HG03139 (cell line): ENCODE measurements around the gene SIGMAR1.

Source experiments
- ATAC-seq: cut with Tn5 transposase; IDR thresholded peaks from one replicate; pipeline ENCODE4 v1.9.1; 2021; ENCODE audit not compliant: unreplicated experiment

The SIGMAR1 gene

GRCh38 chr9:34633166-34633565 lies 4.4 kb downstream of the SIGMAR1 start:
- no peak for ATAC-seq

DNA sequence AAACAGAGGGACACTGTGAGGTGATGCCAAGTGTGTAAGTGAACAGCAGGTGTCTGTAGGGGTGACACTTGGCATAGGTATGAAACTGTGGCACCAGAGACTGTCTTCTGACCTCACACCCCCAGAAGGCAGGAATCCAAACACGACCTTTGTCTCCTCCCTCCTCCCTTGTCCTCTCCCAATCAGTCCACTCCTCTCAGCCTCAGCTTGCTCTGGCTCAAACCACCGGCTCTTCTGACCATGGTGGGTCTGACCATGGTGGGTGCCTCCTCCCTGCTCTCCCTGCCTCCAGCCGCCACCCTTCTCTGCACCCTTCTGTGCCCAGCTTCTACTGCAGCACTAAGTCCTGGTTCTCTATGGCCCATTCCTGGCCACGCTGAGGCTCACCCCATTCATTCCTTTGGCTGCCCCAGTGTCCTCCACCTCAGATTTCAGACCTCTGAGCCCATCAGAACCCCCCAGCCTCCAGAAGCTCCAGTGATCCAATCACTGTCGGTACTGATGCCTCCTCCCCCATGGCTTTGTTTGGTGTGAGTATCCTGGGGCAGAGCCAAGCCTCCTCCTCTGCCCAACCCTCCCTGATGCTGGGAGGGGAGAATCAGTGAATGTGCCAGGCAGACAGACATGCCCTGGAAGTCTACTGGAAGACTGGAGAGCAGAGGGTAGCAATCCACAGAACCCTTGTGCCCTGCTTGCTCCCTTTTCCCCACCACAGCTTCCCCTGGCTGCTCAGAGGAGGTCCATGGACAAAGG lies 7.0 kb downstream of the SIGMAR1 start:
- no peak for ATAC-seq

- no peak for ATAC-seq
Measured at GRCh38 chr9:34629491-34629808, 8.1 kb downstream of the SIGMAR1 start.

DNA sequence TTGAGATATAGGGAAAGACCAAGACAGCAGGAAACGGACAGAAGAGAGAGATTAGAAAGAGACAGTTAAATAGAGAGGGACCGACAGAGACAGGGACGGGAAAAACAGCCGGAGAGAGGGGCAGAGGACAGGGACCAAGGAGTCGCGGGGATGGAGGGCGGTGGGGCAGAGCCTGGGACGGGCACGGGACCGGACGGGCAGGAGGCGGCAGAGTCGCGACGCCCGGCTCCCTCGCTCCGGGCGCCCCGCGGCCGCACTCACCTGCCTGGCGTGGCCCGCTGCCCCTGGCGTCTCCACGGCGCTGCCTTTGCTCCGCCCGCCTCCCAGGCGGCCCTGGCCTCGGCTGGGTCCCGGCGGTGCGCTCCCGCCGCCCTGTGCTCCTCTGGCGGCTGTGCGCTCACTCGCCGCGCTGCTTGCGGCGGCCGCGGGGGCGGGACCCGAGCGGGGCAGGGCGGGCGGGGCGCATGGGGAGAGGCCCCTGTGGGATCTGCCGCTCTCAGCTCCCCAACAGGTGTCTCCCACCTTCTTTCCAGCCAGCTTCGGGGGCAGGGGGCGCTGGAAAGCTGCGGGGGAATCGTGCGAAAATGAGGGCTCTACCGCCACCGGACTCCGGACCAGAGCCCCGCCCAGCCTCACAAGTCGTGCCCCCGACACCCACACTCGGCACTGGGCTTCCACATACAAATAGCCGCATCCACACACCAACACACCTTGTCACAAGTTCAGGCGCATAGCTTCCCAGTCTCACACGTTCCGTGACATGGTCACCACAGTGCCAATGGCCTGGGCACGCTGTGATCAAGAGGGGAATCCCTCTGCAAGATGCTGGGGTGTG lies 8.7 kb downstream of the SIGMAR1 start, which contains the start of gene ARID3C:
TSS of gene ARID3C (minus strand) at position 411 of the 835 bp plus-strand sequence. CDS start 1,052 bp downstream, outside the sequence.
- no peak for ATAC-seq

- ATAC-seq, result no peak
Measured at GRCh38 chr9:34627716-34628655, 9.6 kb downstream of the SIGMAR1 start.

GRCh38 chr9:34625186-34625486 lies 12.5 kb downstream of the SIGMAR1 start:
- no peak for ATAC-seq

- no peak for ATAC-seq
Measured at GRCh38 chr9:34624475-34625185, 13.0 kb downstream of the SIGMAR1 start.

GRCh38 chr9:34623374-34624235 lies 14.0 kb downstream of the SIGMAR1 start:
- no peak for ATAC-seq

DNA sequence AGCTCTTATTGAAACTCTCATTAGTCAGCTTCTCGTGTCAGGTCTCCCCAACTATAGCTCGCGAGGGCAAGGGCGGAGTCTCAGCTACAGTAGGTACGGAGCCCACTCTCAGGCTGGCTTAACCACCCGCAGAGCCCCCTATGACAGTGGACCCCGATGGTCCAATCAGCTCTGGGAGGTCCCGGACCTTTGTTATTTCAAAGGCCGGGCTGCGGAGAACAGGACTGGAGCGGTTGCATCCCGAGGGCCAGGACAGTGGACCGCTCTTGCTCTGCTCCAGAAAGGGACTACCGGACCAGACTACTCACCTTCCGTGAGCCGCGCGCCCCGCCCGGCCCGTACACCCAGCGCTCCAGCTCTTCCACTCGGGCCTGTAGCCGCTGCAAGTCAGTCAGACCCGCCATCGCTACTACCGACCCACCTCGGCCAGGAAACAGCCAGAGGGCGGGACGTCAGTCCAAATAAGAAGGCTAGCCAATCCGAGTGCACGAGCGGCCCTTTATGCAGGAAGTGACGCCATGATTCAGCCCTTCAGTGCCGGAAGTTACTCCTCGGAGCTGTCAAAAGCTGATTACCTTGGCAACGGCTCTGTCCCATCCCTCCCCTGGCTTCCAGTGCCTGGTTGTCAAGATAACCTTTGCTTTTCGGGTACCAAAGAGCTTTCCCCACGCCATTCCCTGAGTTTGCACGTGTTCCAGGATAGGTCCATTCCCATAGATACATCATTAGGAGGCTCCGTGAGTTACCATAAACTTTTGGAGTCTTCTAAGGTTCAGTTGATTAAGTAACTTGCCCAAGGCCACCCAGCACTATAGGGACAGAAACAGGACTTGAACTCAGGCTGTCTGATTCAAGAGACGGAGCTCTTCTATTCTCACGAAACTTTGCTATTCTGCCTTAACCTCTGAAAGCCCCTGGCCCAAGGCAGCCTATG lies 17.3 kb downstream of the SIGMAR1 start, which contains the start of gene DCTN3:
TSS of gene DCTN3 (minus strand) at position 435 of the 934 bp plus-strand sequence. CDS start at position 404, 31 bp downstream.
- peak; percentile 97 for ATAC-seq

DNA sequence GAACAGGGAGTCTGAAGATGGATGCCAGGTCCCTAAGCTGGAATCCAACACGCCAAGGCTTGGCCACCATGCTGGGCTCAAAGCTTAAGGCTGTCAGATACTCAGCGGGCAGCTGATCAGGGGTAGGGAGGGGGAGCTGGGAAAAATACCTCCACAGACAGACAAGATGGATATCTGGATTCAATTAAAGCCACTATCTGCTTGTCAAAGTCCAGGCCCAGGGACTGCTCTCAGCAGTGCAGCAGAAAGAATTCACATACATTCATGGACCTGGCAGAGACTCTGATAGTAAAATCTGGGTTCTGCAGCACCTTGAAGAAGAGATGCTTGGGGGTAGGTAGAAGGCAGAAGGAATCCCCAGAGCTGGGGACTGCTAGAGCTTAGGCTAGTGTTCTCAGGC lies 22.5 kb downstream of the SIGMAR1 start:
- no peak for ATAC-seq

DNA sequence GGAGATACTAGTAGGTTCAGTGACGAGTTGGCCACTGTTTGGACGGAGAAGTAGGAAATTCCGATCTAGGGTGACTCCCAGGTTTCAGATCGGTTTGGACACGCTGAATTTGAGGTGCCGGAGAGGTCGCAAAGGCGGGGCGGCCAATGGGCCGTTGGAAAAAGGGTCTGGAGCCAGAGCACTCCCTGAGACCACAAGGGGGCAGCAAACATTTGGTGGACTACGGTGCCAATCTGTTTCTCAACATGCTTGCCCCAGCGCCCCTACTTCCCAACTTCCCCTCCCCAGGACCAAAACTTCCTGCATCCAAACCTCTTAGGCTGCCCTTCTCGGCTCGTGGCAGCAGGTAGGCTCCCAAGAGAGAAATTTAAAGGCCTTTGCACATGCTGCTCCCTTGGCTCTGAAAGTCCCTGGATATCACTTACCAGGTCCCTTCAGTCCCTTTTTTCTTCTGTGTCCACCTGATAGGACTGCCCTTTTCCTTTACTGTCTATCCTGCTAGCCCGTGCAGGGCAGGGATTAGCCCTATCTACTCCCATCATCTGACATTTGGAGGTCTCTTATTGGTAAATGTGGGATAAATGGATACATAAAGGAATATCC lies 24.7 kb downstream of the SIGMAR1 start:
- ATAC-seq, result no peak

DNA sequence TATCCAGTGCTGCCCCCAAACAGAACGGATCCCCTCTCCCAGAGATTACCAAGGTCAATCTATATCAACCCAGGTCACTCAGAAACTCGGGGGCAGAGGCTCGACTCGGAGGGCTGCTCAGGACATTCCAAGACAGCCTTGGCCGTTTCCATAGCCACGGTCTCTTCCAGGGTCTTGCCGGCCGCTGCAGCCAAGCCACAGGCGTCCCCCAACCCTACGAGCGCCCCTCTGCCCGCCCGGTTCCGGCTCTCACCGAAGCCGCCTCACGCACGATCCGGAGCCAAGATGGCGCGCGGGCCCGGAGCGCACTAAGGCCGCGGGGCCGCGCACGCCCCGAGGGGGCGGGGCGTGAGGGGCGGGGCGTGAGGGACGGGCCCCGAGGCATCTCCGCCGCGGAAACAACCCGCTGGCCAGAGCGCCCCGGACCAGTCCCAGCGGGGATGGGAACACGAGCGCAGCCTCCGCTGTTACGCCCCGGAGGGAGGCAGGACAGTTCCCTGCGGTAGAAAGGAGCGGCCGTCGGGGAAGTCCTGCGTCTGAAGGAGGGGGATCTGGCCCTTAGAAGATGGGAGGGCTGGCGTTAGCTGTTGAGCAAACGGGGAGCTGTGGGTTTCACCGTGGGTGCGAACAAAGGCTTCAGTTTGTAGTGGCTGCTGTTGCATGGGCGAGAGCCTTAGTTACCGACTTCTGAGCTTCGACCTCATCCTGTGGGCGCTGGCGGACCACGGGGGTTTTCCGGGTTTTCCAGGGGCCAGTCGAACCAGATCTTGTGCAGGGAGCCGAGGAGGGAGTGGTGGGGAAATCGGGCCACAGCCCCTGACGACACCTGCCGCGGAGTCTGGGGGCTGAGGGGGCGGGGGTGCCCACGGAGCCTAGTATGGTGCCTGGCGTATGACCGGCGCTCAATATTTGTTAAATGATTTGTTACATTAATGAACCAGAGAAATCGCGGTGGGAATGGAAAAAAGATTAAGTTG lies 25.5 kb downstream of the SIGMAR1 start, which contains the start of gene RPP25L:
TSS of gene RPP25L (minus strand) at position 287 of the 977 bp plus-strand sequence. CDS start 801 bp downstream, outside the sequence.
- peak; percentile 72 for ATAC-seq

GRCh38 chr9:34611251-34611810 lies 26.3 kb downstream of the SIGMAR1 start:
- no peak for ATAC-seq

DNA sequence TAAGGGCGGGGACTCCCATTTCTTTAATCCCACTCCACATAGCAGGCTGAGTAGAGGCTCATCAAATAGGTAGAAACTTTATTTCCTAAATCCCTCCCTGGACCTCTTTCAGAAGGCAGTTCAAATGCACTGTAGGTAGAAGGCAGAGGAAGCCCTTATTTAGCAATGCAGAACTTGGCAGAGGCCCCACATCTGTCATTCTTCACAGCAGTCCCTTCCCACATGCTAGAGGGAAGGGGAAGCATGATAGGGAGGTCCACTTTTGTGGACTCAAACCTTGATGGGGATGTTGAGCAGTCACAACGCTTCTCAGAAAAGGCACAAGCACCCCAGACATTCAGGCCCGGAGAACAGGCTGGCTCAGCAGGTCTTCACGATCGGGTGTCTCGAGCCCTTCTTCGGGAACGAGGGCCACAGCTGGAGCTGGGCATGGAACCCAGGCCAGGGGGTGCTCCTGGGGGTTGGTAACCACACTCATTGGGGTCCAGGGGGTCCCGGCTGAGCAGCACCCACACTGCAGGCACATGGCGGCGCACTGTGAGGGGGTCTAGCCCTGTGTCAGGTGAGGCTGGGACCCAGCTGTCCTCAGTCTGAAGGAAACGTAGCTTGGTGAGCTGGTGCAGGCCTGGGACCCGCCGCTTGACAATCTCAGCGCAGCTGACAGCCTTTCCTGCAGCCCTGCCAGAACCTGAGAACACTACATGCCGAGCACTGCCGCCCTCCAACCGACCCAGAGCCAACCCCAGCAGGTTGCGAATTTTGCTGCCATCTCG lies 27.0 kb downstream of the SIGMAR1 start:
- ATAC-seq, result no peak

DNA sequence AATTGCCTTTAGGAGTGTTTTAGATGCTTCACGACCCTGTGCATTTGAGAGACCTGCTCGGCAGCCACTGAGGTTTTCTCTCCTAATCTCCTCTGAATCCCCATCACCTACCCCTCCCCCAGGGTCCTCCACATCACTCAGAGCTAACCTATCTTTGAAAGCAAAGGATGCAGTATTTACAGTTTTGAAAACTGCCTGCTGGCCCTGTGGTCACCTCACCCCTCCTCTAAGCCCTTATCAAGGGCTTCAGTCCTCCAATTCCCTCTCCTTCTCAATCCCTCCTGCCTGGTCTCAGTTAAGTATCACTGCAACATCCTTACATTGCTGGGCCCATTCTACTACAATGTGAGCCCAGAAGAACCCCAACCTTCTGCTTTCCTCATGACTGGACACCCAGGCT lies 30.3 kb downstream of the SIGMAR1 start:
- no peak for ATAC-seq

- ATAC-seq, result no peak
Measured at GRCh38 chr9:34606905-34607304, 30.7 kb downstream of the SIGMAR1 start.
